ENCODE data around the gene KANSL2. TPM values are rescaled to one million over a fixed set of nuclear protein-coding genes. Genes with fewer than 3 reads are reported as not detected.
"Not testable (repeated sequence)": the region's sequence is repeated elsewhere in the genome, so short reads cannot be mapped to it uniquely, and the experiment has no call there.

KANSL2 gene
- total RNA-seq, 1 donor from 2014 or later = 26.3 TPM

DNA sequence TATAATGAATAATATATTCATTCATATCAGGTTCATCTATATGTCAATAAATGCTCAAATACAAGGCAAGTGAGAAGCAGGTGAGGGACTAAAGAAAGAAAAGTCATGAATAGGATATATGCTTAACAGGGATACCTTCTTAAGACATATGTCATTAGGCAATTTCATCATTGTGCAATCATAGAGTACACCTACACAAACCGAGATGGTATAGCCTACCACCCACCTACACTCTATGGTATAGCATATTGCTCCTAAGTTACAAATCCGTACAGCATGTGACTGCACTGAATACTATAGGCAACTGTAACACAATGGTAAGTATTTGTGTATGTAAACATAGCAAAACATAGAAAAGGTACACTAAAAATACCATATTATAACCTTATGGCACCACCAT lies 39.0 kb downstream of the KANSL2 start:
- TF ChIP-seq, protein P1, sequence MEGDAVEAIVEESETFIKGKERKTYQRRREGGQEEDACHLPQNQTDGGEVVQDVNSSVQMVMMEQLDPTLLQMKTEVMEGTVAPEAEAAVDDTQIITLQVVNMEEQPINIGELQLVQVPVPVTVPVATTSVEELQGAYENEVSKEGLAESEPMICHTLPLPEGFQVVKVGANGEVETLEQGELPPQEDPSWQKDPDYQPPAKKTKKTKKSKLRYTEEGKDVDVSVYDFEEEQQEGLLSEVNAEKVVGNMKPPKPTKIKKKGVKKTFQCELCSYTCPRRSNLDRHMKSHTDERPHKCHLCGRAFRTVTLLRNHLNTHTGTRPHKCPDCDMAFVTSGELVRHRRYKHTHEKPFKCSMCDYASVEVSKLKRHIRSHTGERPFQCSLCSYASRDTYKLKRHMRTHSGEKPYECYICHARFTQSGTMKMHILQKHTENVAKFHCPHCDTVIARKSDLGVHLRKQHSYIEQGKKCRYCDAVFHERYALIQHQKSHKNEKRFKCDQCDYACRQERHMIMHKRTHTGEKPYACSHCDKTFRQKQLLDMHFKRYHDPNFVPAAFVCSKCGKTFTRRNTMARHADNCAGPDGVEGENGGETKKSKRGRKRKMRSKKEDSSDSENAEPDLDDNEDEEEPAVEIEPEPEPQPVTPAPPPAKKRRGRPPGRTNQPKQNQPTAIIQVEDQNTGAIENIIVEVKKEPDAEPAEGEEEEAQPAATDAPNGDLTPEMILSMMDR (IDR thresholded peaks at IDR 0.05) = no peak
- Mint-ChIP-seq H3K4me1 (ENCODE audit: unreplicated experiment) (no peaks in the 10 kb centered on the region), H3K36me3 (ENCODE audit: unreplicated experiment) (peaks cover 26% of the 10 kb centered on the region)

DNA sequence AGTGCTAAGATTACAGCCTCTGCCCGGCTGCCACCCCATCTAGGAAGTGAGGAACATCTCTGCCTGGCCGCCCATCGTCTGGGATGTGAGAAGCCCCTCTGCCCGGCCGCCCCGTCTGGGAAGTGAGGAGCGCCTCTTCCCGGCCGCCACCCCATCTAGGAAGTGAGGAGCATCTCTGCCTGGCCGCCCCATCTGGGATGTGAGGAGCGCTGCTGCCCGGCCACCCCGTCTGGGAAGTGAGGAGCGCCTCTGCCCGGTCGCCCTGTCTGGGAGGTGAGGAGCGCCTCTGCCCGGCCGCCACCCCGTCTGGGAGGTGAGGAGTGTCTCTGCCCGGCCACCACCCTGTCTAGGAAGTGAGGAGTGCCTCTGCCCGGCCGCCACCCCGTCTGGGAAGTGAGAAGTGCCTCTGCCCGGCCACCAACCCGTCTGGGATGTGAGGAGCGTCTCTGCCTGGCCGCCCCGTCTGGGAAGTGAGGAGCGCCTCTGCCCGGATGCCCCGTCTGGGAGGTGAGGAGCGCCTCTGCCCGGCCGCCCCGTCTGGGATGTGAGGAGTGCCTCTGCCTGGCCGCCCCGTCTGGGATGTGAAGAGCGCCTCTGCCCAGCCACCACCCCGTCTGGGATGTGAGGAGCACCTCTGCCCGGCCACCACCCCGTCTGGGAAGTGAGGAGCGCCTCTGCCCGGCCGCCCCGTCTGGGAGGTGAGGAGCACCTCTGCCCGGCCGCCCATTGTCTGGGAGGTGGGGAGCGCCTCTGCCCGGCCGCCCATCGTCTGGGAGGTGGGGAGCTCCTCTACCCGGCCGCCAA lies 40.1 kb downstream of the KANSL2 start:
- peaks cover 23% of the 10 kb centered on the region for H3K36me3 Mint-ChIP-seq (ENCODE audit: unreplicated experiment)
- H3K27me3 Mint-ChIP-seq (ENCODE audit: unreplicated experiment); H3K4me1 Mint-ChIP-seq (ENCODE audit: unreplicated experiment); DNase-seq (ENCODE audit: extremely low spot score, unreplicated experiment); H3K27ac Mint-ChIP-seq (ENCODE audit: unreplicated experiment); H3K9me3 Mint-ChIP-seq (ENCODE audit: unreplicated experiment); H3K4me3 Mint-ChIP-seq (ENCODE audit: unreplicated experiment): not testable (repeated sequence)

More for the DNA sequence above, 39.0 kb downstream of the KANSL2 start:
- Mint-ChIP-seq H3K9me3 (ENCODE audit: unreplicated experiment) (no peaks in the 10 kb centered on the region), H3K27me3 (ENCODE audit: unreplicated experiment) (no peaks in the 10 kb centered on the region), H3K27ac (ENCODE audit: unreplicated experiment) (no peak overlapping the region), H3K4me3 (ENCODE audit: unreplicated experiment) (no peak overlapping the region)
- no peak for DNase-seq (ENCODE audit: extremely low spot score, unreplicated experiment)

DNA sequence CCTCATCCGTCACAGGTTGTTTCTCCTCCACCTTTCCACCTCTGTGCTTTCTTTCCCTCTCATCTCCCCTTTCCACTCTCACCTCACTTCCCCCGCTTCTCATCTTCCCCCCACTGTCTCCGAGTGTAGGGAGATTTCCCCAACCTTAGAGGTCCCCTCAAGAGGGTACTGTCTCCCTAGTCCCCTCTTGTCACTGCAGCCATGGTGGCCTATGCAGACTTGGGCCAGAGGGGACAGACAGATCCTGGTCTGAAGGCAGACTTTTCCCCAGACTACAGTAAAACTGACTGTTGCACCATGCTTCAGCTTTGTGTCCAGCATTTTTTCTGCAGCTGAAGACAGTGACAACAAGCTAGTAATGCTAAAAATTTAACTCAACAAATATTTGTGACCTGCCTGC lies 41.2 kb downstream of the KANSL2 start:
- no peak overlapping the region for H3K27ac Mint-ChIP-seq (ENCODE audit: unreplicated experiment)
- DNase-seq (ENCODE audit: extremely low spot score, unreplicated experiment) = no peak
- TF ChIP-seq, protein P1 (IDR thresholded peaks at IDR 0.05) = no peak
- H3K27me3 Mint-ChIP-seq (ENCODE audit: unreplicated experiment) = no peaks in the 10 kb centered on the region
- H3K36me3 Mint-ChIP-seq (ENCODE audit: unreplicated experiment) = peaks cover 15% of the 10 kb centered on the region
- no peaks in the 10 kb centered on the region for H3K9me3 Mint-ChIP-seq (ENCODE audit: unreplicated experiment)
- no peaks in the 10 kb centered on the region for H3K4me1 Mint-ChIP-seq (ENCODE audit: unreplicated experiment)
- H3K4me3 Mint-ChIP-seq (ENCODE audit: unreplicated experiment) = no peak overlapping the region

DNA sequence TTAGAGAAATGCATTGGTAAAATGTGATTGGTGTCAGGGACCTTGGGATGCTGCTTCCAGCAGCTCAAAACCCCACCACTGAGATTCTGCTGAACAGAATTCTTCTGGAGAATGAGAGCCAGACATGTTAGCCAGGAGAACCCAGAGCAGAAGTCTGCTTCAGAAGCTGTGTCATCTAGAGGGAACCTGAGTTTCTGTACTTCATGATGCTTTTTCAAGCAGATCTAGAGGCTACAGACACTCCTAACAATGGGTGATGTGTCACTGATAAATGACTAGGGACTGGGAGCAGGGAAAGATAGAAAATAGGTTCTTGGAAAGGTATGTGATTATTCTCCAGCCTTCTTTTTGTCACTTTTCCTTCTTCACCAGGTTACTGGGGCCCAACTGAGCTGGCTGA lies 41.6 kb downstream of the KANSL2 start:
- no peaks in the 10 kb centered on the region for H3K4me1 Mint-ChIP-seq (ENCODE audit: unreplicated experiment)
- no peak for DNase-seq (ENCODE audit: extremely low spot score, unreplicated experiment)
- TF ChIP-seq, protein P1 (IDR thresholded peaks at IDR 0.05) = no peak
- H3K27me3 Mint-ChIP-seq (ENCODE audit: unreplicated experiment) = no peaks in the 10 kb centered on the region
- no peak overlapping the region for H3K4me3 Mint-ChIP-seq (ENCODE audit: unreplicated experiment)
- H3K9me3 Mint-ChIP-seq (ENCODE audit: unreplicated experiment) = no peaks in the 10 kb centered on the region
- H3K36me3 Mint-ChIP-seq (ENCODE audit: unreplicated experiment) = peaks cover 14% of the 10 kb centered on the region
- no peak overlapping the region for H3K27ac Mint-ChIP-seq (ENCODE audit: unreplicated experiment)

DNA sequence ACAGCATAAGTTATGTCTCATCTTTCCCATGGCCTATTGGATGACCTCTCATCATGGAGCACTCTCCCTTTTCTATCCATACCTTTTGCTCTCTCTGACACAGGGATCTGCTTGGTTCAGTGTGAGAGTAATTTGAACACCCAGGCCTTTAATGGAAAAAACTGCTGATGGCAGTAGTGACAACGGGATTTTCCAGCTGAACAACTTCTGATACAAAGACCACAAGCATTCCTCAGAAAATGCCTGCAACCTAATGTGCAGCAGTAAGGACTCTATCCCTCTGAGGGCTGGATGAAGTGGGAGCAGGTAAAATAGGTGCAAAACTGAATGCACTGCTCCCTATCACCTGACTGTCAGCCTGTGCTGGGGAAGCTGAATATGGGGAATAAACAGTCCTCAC lies 51.0 kb downstream of the KANSL2 start:
- Mint-ChIP-seq H3K36me3 (ENCODE audit: unreplicated experiment) (no peaks in the 10 kb centered on the region), H3K4me1 (ENCODE audit: unreplicated experiment) (no peaks in the 10 kb centered on the region), H3K9me3 (ENCODE audit: unreplicated experiment) (no peaks in the 10 kb centered on the region), H3K27me3 (ENCODE audit: unreplicated experiment) (peaks cover 52% of the 10 kb centered on the region), H3K27ac (ENCODE audit: unreplicated experiment) (no peak overlapping the region), H3K4me3 (ENCODE audit: unreplicated experiment) (no peak overlapping the region)
- no peak for DNase-seq (ENCODE audit: extremely low spot score, unreplicated experiment)
- TF ChIP-seq, protein P1 (IDR thresholded peaks at IDR 0.05) = no peak
